HG03354 (cell line): ENCODE data around the gene MICU2.
A peak's percentile ranks its signal among the peaks of the same experiment; 100 is the strongest.

ENCODE experiments used
- ATAC-seq: cut with Tn5 transposase; IDR thresholded peaks from one replicate; pipeline ENCODE4 v1.9.1; 2021; ENCODE audit warnings: mild to moderate bottlenecking; ENCODE audit not compliant: unreplicated experiment, poor library complexity, severe bottlenecking

Gene MICU2, protein sequence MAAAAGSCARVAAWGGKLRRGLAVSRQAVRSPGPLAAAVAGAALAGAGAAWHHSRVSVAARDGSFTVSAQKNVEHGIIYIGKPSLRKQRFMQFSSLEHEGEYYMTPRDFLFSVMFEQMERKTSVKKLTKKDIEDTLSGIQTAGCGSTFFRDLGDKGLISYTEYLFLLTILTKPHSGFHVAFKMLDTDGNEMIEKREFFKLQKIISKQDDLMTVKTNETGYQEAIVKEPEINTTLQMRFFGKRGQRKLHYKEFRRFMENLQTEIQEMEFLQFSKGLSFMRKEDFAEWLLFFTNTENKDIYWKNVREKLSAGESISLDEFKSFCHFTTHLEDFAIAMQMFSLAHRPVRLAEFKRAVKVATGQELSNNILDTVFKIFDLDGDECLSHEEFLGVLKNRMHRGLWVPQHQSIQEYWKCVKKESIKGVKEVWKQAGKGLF

DNA sequence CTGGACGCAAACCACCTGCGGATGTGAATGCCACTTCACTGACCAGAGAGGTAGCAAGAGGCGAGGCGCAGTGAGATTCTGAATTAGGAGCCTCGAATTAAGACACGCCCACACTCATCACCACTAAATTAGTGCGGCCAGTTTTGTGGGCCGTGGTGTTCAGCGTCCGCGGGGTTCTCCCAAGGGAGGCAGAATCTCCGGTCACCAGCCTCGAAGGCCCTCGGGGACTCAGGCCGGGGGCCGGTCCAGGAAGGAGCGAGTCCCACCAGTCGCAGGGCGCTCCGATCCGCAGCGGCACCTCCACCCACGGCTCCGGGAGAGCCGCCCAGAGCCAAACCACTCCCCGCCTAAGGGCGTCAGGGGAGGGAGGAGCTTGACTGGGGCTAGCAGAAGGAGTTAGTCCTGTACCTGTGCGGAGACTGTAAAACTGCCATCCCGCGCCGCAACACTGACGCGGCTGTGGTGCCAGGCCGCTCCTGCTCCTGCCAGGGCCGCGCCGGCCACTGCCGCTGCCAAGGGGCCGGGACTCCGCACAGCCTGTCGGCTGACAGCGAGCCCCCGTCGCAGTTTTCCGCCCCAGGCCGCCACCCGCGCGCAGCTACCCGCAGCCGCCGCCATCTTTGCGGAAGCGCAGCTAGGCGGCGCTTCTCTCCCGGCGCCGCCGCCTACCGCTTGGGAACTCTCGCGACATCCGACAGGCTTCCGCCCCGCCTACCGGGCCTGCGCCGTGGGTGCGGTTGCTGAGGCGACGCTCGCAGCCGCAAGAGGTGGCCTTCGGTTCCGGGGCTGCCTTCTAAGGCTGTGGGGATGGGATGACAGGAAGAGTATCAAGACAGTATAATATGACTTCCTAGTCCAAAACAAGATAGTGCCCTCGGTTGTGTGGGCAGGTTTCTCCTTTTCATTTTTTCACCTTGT lies at the start of gene MICU2:
MICU2 (minus strand) TSS at position 640 of the 918 bp plus-strand sequence; CDS start at position 618, 22 bp downstream.
- ATAC-seq: peak; percentile 98

GRCh38 chr13:21641629-21642028 lies 37.7 kb upstream of the MICU2 start:
- no peak for ATAC-seq

- no peak for ATAC-seq
Observed at GRCh38 chr13:21639561-21639960, 35.6 kb upstream of the MICU2 start.

DNA sequence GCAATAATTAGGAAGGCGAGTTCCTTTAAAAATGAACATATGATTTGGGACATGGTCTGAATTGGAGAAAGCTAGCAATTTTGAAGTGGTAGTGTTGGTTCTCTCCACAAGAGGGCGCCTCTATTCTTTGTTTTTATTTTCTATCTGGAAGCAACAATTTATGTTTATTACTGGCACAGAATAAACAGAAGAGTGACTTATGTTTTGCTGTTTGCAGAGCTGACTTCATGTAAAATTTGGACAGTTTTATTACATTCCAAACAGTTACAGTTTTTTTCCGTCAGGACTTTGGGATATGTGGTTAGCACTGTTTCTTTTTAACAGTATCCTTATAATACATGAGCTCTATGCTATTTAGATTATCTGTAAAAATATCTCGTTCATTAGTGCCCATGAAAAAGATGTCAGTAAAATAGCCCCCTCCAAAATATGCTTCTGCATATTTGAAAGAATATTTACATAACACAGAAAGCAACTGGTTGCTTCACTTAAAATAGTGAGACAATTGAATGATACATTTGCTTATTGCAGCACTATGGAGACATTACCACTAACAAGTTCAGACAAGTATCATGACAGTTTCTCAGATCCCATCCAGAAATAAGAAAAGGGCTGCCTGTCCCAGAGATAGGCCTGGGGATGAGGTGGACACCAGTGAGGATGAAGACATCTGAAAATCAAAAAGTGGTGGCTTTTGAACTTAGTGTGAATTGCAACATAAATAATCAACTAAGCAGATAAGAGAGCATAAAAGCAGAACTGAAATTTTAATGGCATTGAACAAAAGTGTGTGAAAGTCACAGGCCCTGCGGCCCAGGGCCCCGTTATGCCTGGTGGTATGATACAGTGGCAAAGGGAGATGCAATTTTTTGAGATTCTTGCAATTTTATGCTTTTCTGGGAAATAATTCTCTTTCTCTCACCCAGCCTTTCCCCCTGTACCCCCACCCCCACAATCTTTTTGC lies 34.6 kb upstream of the MICU2 start:
- ATAC-seq: no peak

DNA sequence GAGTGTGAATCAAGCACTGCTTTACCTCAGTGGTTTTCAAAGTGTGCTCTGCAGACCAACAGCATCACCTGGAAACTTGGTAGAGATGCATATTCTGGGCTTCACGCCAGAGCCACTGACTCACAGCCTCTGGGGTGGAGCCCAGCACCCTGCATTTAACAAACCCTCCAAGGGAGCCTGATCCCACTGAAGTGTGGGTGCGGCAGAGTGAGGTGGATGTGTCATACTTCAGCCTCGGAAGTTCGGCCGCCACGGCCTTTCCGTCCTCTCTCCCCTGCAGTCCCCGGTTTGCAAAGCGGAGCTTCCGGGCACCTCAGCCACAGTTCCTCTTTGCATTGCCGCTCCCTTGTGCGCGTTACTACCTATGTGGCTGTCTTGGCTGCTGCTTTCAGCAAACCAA lies 33.3 kb upstream of the MICU2 start:
- no peak for ATAC-seq

GRCh38 chr13:21636656-21637055 lies 32.7 kb upstream of the MICU2 start:
- ATAC-seq: no peak

DNA sequence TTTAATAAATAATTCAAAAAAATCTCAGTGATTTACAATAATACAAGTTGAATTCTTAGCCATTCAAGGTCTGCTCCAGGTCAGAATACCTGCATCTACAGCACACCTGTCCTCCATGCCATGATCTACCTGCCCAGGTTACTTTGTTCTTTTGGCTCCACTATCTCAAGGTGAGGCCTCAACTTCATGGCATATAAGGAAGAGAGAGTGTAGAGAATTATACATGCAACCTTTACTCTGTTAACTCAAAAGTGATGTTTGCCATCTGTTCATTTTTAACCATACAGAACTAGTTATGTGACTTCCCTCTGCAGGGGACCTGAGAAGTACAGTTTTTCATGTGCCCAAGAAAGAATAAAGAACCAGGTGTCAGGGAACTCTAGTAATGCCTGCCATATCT lies 28.2 kb upstream of the MICU2 start:
- no peak for ATAC-seq

DNA sequence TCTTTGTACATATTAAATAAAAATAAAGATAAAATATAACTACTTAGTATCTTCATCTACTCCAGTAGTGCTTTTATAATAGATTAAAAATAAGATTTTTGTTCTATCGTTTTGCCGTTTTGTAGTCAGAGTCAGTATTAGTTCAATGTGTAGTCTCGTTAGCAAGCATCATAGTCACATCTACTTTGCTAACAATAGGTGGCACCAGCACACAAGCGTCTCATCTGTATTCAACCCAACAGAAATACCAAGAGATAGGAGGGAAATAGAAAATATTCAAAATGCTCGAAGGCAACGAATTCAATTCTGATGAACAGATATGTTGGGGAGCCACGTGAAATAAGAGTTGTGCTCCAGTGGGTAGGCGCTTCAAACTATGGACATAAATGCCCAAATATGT lies 21.4 kb upstream of the MICU2 start:
- ATAC-seq: no peak

DNA sequence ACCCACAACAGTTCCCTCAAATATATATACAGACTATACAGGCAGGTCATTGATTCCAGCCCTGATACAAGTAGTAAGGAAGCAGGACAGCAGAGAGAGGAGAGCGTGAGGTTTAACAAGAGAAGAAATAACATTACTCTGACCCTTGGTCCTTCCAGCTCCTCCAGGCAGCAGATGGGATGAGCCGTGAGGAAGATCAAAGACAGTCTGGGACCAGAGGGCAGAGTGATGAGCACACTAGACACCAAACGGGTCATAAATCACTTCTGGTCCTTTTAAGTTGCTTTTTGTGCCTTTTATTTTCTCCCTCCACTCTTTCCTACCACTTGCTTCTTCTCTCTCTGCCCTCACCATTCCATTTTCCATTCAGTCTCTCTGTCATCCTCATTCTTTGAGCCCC lies 16.9 kb upstream of the MICU2 start:
- no peak for ATAC-seq

DNA sequence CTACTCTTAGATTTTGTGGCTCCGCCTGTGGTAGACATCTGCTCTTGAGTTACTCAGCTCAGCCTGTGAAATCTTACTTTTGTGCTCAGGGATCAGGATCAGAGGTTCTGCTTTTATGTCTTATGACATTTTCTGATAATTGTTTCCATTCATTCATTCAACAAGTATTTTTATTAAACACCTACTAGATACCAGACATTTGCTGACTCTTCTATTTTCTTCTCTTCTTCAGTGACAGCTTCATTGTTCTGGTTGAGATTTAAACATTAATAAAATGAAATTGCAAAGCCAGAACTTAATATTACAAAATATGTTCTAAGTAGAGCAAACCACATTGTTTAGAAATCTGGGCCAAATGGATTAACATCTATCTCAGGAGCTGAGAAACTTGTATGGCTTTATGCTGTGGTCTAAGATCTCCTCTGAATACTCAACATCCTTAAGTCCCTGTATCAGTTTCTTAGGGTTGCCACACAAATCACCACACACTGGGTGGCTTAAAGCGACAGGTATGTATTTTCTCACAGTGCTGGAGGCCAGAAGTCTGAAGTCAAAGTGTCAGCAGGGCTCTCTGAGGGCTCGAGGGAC lies 15.8 kb upstream of the MICU2 start:
- ATAC-seq: no peak

DNA sequence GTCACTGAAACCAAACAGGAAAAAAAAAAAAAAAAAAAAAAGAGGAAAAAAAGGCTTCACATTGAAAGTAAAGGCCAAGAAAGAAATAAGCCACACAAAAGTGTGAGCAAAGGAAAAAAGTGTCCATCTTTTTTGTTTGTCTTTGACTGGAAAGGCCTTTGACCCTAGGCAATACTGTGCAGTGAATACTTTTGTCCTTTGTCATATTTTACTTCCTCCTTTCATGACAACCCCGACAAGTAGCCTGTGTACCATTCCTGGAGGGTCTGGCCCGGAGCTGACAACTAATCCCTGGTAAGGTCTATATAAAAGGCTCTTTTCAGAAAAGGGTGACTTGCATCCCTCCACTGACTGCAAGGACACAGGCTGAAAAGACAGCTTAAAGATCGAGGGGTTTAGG lies 12.9 kb upstream of the MICU2 start:
- no peak for ATAC-seq

- no peak for ATAC-seq
Observed at GRCh38 chr13:21616205-21616866, 12.4 kb upstream of the MICU2 start.

DNA sequence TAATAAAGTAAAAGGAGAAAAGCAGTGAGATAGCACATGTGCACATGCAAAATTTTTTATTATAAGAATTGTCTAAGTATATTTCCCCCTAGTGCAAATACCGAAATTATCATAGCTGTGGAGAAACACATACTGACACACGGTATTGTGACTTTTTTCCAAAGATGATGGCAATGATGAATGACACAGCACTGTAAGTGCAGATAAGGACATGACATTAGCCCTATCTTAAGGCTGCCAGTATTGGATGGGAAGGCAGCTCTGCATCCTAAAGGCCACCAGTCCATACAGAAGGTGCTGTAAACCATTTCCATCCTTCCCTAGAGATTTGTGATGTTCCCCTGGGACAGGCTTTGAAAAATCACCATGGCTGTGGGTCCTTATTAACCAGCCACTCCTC lies 11.5 kb upstream of the MICU2 start:
- ATAC-seq: no peak

DNA sequence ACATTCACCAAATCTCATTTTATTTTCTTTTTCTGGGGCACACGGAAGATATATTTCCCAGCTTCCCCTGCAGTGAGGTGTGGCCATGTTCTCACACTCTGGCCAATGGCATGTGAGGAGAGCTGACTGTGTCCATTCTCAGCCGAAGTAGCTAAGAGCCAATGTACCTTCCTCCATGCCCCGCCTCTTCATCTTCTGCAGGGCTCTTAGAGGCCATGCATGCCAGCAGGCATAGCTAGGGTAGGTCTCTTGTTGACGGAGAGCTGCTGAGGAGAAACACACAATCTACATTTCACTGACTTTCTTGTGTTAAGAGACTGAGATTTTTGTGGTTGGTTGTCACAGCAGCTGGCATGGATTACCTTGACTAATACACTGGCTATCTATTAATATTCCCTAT lies 9.8 kb upstream of the MICU2 start:
- ATAC-seq: no peak

DNA sequence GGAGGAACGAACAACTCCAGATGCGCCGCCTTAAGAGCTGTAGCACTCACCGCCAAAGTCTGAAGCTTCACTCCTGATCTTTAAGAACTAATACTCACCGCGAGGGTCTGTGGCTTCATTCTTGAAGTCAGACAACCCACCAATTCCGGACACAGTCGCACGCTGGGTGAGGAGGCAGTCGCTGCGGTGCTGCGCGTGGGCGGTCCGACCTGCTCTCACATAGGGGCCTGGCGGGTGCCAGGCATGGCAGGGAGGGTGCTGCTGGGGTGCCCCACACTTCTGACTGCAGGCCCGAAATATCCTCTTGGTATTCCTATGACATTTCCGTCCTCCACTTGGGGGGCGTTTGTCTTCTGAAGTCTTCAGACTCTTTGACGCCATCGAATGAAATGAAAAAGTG lies 7.4 kb upstream of the MICU2 start:
- no peak for ATAC-seq

DNA sequence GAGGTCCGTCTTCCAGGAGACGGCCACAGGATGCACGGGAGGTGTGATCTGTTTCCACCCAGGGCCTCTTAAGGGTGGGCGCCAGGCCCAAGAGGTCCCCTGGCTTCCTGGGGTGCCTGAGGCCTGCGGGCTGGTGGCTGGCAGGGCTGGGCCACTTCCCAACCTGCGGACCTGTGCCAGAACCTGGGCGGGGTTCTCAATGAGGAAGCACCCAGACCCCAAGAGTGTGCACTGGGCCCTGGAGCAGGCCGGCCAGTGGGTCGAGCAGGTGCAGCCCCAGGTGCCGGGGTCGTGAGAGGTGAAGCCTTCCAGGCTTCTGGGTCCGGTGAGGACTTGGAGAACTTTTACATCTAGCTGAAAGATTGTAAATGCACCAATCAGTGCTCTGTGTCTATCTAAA lies 6.7 kb upstream of the MICU2 start:
- ATAC-seq: no peak

GRCh38 chr13:21608961-21609360 lies 5.0 kb upstream of the MICU2 start:
- ATAC-seq: no peak

GRCh38 chr13:21606796-21607195 lies 2.8 kb upstream of the MICU2 start:
- ATAC-seq: no peak

DNA sequence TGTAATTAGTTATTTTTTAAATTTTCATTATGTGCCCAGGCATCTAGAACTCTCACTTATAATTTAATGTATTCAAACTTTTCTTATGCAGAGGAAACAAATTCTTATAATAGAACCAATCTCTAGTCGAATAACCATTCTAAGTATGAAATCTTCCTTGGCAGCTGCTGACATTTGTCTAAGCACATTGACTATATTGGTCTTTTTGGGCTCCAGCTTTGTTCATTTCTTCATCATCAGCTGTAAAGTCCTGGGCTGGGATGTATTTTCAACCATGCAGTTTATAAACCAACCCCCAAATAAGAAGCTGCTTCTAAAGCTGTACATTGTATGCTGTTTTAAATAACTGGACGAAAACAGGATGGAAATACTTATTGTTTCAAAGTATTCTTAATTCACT lies 2.3 kb upstream of the MICU2 start:
- ATAC-seq: no peak
